GM12878 (cell line): ENCODE data around the gene IL3. TPM values are rescaled to one million over a fixed set of nuclear protein-coding genes. Genes with fewer than 3 reads are reported as not detected.

ENCODE experiments used
- ATAC-seq: fragments of 200-7000 bp; cut with Tn5 transposase; 3 replicates; pipeline ENCODE4 v1.9.1; 2020; ENCODE audit warnings: mild to moderate bottlenecking, moderate library complexity
- BruUV-seq: library from RNA; stranded (reverse); fragments of 400-500 nt; replicated peaks from 2 replicates; lab custom pipeline; 2021; lab: Mats Ljungman, UMichigan
- CTCF ChIA-PET: fragments of 300-600 bp; sonication (Branson Sonifier 250); formaldehyde crosslinking; extraction: SDS; loops from one replicate; lab custom pipeline; 2021; ENCODE audit warnings: inconsistent platforms; lab: Yijun Ruan, JAX
- POLR2A ChIA-PET: fragments of 350-600 bp; formaldehyde crosslinking; extraction: SDS; loops from one replicate; lab custom pipeline; 2021; ENCODE audit warnings: inconsistent platforms; lab: Charles Lee
- RAD21 ChIA-PET: fragments of 300-600 bp; sonication (Branson Sonifier 250); formaldehyde crosslinking; loops from one replicate; lab custom pipeline; 2023; ENCODE audit warnings: antibody characterized with exemption; ENCODE audit not compliant: unreplicated experiment; lab: Charles Lee
- SMC1A ChIA-PET: fragments of 300-600 bp; sonication (Branson Sonifier 250); formaldehyde crosslinking; loops from one replicate; lab custom pipeline; 2023; ENCODE audit not compliant: unreplicated experiment, uncharacterized antibody; lab: Charles Lee
- DNase-seq: peaks from one replicate; pipeline ENCODE4 v3.0.0-alpha.2; 2011; ENCODE audit warnings: low read depth, low spot score
- FAIRE-seq: peaks from 3 replicates; lab custom pipeline; 2011; peaks lifted over from hg19 to GRCh38; lab: Jason Lieb, UNC
- H2AFZ ChIP-seq: 2 replicates; pipeline ENCODE4 v1.6.0; 2011; ENCODE audit warnings: low read depth, low read length, control low read depth; ENCODE audit not compliant: control insufficient read depth
- H3K27ac ChIP-seq: 2 replicates; pipeline ENCODE4 v1.5.1; 2011; ENCODE audit warnings: control low read depth; ENCODE audit not compliant: control insufficient read depth, insufficient read depth
- H3K27me3 ChIP-seq, 2 experiments: replicated peaks in 1 of 2; 2 replicates each; pipeline versions ENCODE4 v1.6.0 to v1.6.1; 2011; ENCODE audit warnings: low read length in 1 of 2; ENCODE audit not compliant: control insufficient read depth in 2 of 2, insufficient read depth in 2 of 2
- H3K36me3 ChIP-seq, 2 experiments: 2 replicates each; pipeline ENCODE4 v1.5.1; 2011; ENCODE audit warnings: low read length in 1 of 2; ENCODE audit not compliant: control insufficient read depth in 2 of 2, insufficient read depth in 2 of 2
- H3K4me1 ChIP-seq: 2 replicates; pipeline ENCODE4 v1.6.1; 2011; ENCODE audit warnings: mild to moderate bottlenecking, low read length, moderate library complexity, mixed read lengths; ENCODE audit not compliant: control insufficient read depth, insufficient read depth
- H3K4me2 ChIP-seq: 2 replicates; pipeline ENCODE4 v1.6.0; 2011; ENCODE audit warnings: control low read depth; ENCODE audit not compliant: control insufficient read depth, insufficient read depth
- H3K4me3 ChIP-seq: fragments of 200-600 bp; sonication (generic); 2 replicates; pipeline ENCODE4 v1.5.1; 2016
- H3K79me2 ChIP-seq: 2 replicates; pipeline ENCODE4 v1.6.0; 2011; ENCODE audit warnings: low read length; ENCODE audit not compliant: control insufficient read depth, insufficient read depth
- H3K9ac ChIP-seq: 2 replicates; pipeline ENCODE4 v1.8.0; 2011; ENCODE audit warnings: low read length, control low read depth, mixed read lengths; ENCODE audit not compliant: control insufficient read depth, insufficient read depth
- H3K9me3 ChIP-seq: replicated peaks from 3 replicates; pipeline ENCODE4 v1.5.1; 2011; ENCODE audit warnings: mild to moderate bottlenecking, low read length; ENCODE audit not compliant: control insufficient read depth, insufficient read depth
- H4K20me1 ChIP-seq: 2 replicates; pipeline ENCODE4 v1.6.0; 2011; ENCODE audit not compliant: control insufficient read depth, insufficient read depth
- ATF3 ChIP-seq: IDR thresholded peaks from 2 replicates; pipeline ENCODE4 v1.6.1; 2011; ENCODE audit warnings: low read depth, mild to moderate bottlenecking, low read length, moderate library complexity, borderline replicate concordance; ENCODE audit errors: extremely low read depth
- BCLAF1 ChIP-seq: fragments of 450-650 bp; IDR thresholded peaks from 2 replicates; pipeline ENCODE4 v1.6.1; 2017; ENCODE audit warnings: antibody characterized with exemption, mild to moderate bottlenecking, moderate library complexity
- CTCF ChIP-seq, 3 experiments: IDR thresholded peaks in 2 of 3; conservative IDR thresholded peaks in 1 of 3; 2 replicates each; pipeline ENCODE4 v1.5.1; 2011; ENCODE audit warnings: low read depth in 3 of 3, low read length in 3 of 3, mild to moderate bottlenecking in 3 of 3, control low read depth in 2 of 3, moderate library complexity in 2 of 3, inconsistent platforms in 1 of 3, mixed read lengths in 1 of 3; ENCODE audit not compliant: control insufficient read depth in 2 of 3, insufficient read depth in 1 of 3; ENCODE audit errors: extremely low read depth in 1 of 3
- EGR1 ChIP-seq, 2 experiments: IDR thresholded peaks; 1 replicate in 1 of 2; 2 replicates in 1 of 2; pipeline ENCODE4 v1.6.1; 2011 to 2012; ENCODE audit warnings: low read depth in 2 of 2, low read length in 2 of 2, borderline replicate concordance in 1 of 2, mild to moderate bottlenecking in 1 of 2, moderate library complexity in 1 of 2
- FOXK2 ChIP-seq: fragments of 450-650 bp; IDR thresholded peaks from 2 replicates; pipeline ENCODE4 v1.6.1; 2017; ENCODE audit warnings: mild to moderate bottlenecking, moderate library complexity
- IRF5 ChIP-seq: fragments of 450-650 bp; IDR thresholded peaks from 2 replicates; pipeline ENCODE4 v1.6.1; 2017; ENCODE audit warnings: borderline replicate concordance
- NRF1 ChIP-seq: conservative IDR thresholded peaks from 2 replicates; pipeline ENCODE4 v1.6.1; 2011; ENCODE audit warnings: mild to moderate bottlenecking, low read depth, low read length, improper control_type of control experiment
- RAD51 ChIP-seq: fragments of 450-650 bp; IDR thresholded peaks from 2 replicates; pipeline ENCODE4 v1.6.1; 2016; ENCODE audit warnings: moderate library complexity, mild to moderate bottlenecking, inconsistent platforms
- RELA ChIP-seq: fragments of 450-650 bp; IDR thresholded peaks from 2 replicates; pipeline ENCODE4 v1.8.0; 2014; ENCODE audit warnings: borderline replicate concordance; ENCODE audit not compliant: partially characterized antibody
- SP1 ChIP-seq: IDR thresholded peaks from one replicate; pipeline ENCODE4 v1.6.1; 2011; ENCODE audit warnings: low read depth, low read length
- STAT1 ChIP-seq: fragments of 450-650 bp; conservative IDR thresholded peaks from 2 replicates; pipeline ENCODE4 v1.6.1; 2014; ENCODE audit warnings: antibody characterized with exemption, mild to moderate bottlenecking
- ZNF217 ChIP-seq: fragments of 450-650 bp; IDR thresholded peaks from 2 replicates; pipeline ENCODE4 v1.6.1; 2017; ENCODE audit warnings: antibody characterized with exemption, mild to moderate bottlenecking
- ZNF622 ChIP-seq: fragments of 450-650 bp; IDR thresholded peaks from 2 replicates; pipeline ENCODE4 v1.6.1; 2017; ENCODE audit warnings: mild to moderate bottlenecking, inconsistent platforms
- WGBS: methylation state at CpG from one replicate; pipeline ENCODE4 v1.1.6; 2016; ENCODE audit warnings: low lambda C conversion rate; ENCODE audit not compliant: insufficient replicate concordance, insufficient coverage; ENCODE audit errors: missing lambda C conversion rate; 5-methylcytosine and 5-hydroxymethylcytosine counted together
- in situ Hi-C: fragments of 300-500 bp; cut with MboI; formaldehyde crosslinking; loops from 9 replicates; pipeline ENCODE4 v1.14.3; 2018; ENCODE audit warnings: mixed read lengths
- intact Hi-C: fragments of 100-400 bp; cut with micrococcal nuclease; formaldehyde crosslinking; loops from one replicate; pipeline ENCODE4 v1.14.2; 2022; ENCODE audit not compliant: unreplicated experiment
- polyA plus RNA-seq, 11 experiments: library from polyadenylated mRNA; depleted of rRNA in 4 of 11; unstranded in 6 of 11; stranded (reverse) in 5 of 11; fragments of >200 nt; fragmentation: Nextera tagmentation in 4 of 11; fragmentation: Illumina TruSeq in 1 of 11; extraction: Ambion mirVana in 4 of 11; extraction: Trizol in 1 of 11; gene quantifications; 1 replicate in 1 of 11; 2 replicates in 10 of 11; pipeline versions ENCODE4 v1.2.1 to v1.2.3, GENCODE V29; 2011 to 2016; ENCODE audit warnings: inconsistent platforms in 2 of 11, missing spikeins in 2 of 11, low read depth in 1 of 11
- total RNA-seq, 4 experiments: library from RNA; depleted of rRNA in 3 of 4; stranded (reverse); fragments of >200 nt in 3 of 4; fragmentation: Illumina TruSeq in 1 of 4; extraction: Trizol in 1 of 4; gene quantifications; 2 replicates each; pipeline versions ENCODE4 v1.2.1 to v1.2.3, GENCODE V29; 2013 to 2021
- TF ChIP-seq, protein P1 (sequence below): IDR thresholded peaks from 2 replicates; pipeline ENCODE4 v1.6.1; 2011; ENCODE audit warnings: borderline replicate concordance, low read depth, mild to moderate bottlenecking, moderate library complexity, mixed read lengths, low read length; ENCODE audit not compliant: insufficient read depth; ENCODE audit errors: extremely low read length

The IL3 gene
- total and polyA plus RNA-seq, 10 of the 15 experiments (the other 5 are each of a cell fraction or from before 2014, with no cell fraction given) = not detected

GRCh38 chr5:132074772-132075718 lies 14.6 kb downstream of the IL3 start:
- POLR2A ChIA-PET = interaction anchor here (0.5 to 1.1 kb wide), 2 partner anchors 10 to 17 kb away, joined by 3 read pairs; no protein-coding TSS in a partner anchor
- Histone ChIP-seq H4K20me1 (no peaks in the 10 kb centered on the region), H2AFZ (no peak overlapping the region), H3K27ac (no peak overlapping the region), H3K9ac (no peak overlapping the region), H3K4me2 (no peak overlapping the region), H3K36me3 (no peaks in the 10 kb centered on the region), H3K27me3 (no peaks in the 10 kb centered on the region), H3K79me2 (no peaks in the 10 kb centered on the region), H3K4me3 (no peak overlapping the region), H3K4me1 (no peaks in the 10 kb centered on the region), H3K9me3 (no peaks in the 10 kb centered on the region)
- ATAC-seq = peak; percentile 63
- SMC1A ChIA-PET = interaction anchor here (1.1 kb wide), 1 partner anchor 13 kb away, joined by 4 read pairs; no protein-coding TSS in a partner anchor
- in situ Hi-C loops = loop anchor here (10.0 kb wide), 1 partner anchor 430 kb away; no protein-coding TSS in a partner anchor
- RAD21 ChIA-PET = interaction anchor here (1.2 to 1.3 kb wide), 2 partner anchors 10 to 115 kb away, joined by 3 to 4 read pairs; no protein-coding TSS in a partner anchor
- 70% methylated on average over 16 of the region's 16 CpGs for WGBS
- CTCF ChIA-PET = interaction anchor here (0.6 to 1.4 kb wide), 4 partner anchors 10 to 259 kb away, joined by 3 read pairs; no protein-coding TSS in a partner anchor
- no peak for DNase-seq
- no TSS peak for BruUV-seq
- no peak for FAIRE-seq
- intact Hi-C loops = no loop called here
- no peak for TF ChIP-seq ZNF622
- TF ChIP-seq STAT1 = no peak
- TF ChIP-seq BCLAF1 = no peak
- TF ChIP-seq ATF3 = no peak
- peak; percentile 58 for TF ChIP-seq RAD51
- no peak for TF ChIP-seq RELA
- no peak for TF ChIP-seq NRF1
- no peak for TF ChIP-seq CTCF (IDR thresholded peaks at IDR 0.05 in 2 of 3, conservative IDR thresholded peaks at IDR 0.05 in 1 of 3; ENCODE audit: control insufficient read depth in 2 of 3, extremely low read depth in 1 of 3, insufficient read depth in 1 of 3, low read depth in 3 of 3, low read length in 3 of 3)
- TF ChIP-seq ZNF217 = no peak
- TF ChIP-seq SP1 = no peak
- no peak for TF ChIP-seq FOXK2
- peak in 1 of 2 experiments; percentile 35; a peak in 1 of 3 replicates for TF ChIP-seq EGR1 (IDR thresholded peaks at IDR 0.05; ENCODE audit: borderline replicate concordance in 1 of 2, low read depth in 2 of 2, low read length in 2 of 2)
- no peak for TF ChIP-seq IRF5
- TF ChIP-seq, protein P1, sequence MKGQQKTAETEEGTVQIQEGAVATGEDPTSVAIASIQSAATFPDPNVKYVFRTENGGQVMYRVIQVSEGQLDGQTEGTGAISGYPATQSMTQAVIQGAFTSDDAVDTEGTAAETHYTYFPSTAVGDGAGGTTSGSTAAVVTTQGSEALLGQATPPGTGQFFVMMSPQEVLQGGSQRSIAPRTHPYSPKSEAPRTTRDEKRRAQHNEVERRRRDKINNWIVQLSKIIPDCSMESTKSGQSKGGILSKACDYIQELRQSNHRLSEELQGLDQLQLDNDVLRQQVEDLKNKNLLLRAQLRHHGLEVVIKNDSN = peak; percentile 72
